ENCODE results near the gene SLC25A30.

SLC25A30 gene, protein sequence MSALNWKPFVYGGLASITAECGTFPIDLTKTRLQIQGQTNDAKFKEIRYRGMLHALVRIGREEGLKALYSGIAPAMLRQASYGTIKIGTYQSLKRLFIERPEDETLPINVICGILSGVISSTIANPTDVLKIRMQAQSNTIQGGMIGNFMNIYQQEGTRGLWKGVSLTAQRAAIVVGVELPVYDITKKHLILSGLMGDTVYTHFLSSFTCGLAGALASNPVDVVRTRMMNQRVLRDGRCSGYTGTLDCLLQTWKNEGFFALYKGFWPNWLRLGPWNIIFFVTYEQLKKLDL

DNA sequence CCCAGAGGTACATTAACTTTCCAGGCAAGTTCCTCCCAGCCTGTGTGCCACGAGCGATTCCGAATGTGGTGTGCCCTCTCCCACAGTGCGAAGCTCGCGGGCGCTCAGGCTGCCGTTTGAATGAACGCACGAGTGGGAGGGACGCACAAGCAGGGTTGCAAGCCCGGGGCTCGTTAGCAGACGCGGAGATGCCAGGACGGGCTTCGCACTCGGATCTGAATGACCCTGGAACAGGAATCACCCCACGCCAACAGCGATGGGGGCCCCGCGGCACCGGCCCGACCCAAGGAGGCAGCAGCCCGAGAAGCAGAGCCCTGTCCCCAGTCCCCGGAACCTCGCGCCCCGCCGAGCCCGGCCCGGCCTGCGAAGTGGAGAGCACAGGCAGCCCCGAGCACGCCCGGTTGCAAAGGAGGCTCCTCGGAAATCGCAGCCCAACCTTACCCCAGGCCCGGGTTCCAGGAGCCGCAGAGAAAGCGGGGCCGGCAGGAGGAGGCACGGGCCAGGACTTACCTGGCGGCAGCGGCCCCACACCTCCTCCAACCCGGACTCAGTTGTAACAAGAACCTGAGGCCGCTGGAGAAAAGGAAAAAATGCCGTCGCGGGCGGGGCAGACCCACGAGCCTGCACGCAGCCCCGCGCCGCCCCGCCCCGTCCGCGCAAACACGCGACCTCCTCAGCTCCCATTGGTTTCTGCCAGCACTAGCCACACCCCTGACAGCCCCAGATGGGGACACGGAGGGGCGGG is at the start of gene SLC25A30:
SLC25A30 (minus strand) TSS at position 584 of the 745 bp plus-strand sequence. CDS start 6,948 bp downstream, outside the sequence.
- peak; percentile 85 for DNase-seq

DNA sequence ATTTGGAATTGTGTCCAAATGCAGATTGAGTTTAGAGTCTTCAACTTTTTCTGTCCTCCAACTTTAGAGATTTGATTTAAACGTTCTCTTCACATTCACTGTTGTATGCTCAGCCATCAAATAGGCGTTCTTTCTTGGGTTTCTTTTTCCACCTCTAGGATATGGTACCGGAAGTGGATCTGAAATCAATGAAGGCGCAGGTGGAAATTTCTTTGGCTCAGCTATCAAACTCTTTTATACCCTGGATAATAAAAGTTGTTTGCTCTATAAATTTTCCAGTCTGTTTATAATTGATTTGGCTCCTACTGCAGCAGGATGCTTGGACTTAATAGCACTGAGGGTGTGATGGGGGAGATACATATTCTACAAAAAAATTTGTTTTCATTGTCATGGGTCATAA is 48.2 kb upstream of the SLC25A30 start:
- DNase-seq, result no peak

GRCh38 chr13:45464687-45465453 is 46.7 kb upstream of the SLC25A30 start, which contains the start of gene COG3:
COG3 (plus strand) TSS chr13:45464939; CDS start chr13:45465037, 98 bp downstream.
- DNase-seq, result peak; percentile 99

- no peak for DNase-seq
These were observed 46.0 kb upstream of the SLC25A30 start for GRCh38 chr13:45464141-45464686.

DNA sequence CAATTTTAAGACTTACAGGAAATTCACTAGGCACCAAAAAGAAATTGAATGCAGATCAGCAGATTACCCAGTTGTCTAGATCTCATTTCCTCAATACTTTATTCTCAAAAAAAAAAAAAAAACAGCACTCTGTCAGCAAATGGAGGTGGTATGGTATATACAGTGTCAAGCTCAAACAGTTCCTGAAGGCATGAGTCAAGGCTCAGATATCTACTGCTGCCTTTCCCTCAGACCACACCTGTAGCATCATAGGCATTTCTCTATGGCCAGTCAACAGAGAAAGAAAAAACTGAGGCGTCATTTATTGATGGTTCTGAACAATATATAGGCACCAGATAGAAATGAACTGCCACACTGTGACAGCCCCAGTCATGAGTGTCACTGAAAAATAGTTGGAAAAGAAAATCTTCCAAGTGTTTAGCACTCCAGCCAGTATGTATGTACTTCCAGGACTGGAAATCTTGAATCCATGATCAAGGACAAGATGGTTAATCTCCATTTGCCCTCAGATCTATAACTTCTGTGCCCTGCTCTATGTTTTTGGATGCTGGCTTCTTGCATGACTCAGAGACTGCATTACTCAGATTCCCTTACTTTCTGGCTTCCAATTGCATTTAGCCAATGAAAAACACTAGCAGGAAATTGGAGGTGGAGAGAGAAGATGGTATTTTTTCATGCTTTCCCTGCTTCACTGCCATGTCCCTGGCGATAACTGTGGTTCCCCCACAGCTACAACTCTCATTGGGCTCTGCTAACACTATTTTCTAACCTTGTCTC is 38.2 kb upstream of the SLC25A30 start:
- DNase-seq, result no peak

DNA sequence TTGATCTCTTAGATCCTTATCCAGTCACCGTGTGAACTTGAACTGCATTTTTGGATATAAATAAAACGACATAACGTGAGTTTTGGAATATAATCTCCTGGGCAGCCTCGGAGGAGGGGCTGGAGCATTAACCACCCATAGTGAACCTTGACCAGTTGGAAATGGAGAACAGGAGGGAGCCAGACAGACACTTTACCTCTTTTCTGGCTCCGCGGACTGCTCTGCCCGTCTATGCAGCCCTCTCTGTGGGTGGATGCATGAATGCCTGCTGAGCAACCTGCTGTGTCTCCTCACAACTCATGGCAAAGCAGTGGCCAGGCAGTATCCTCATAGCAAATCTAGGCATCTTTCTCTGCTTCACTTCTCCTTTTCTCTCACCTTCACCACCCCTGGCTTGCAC is 36.0 kb upstream of the SLC25A30 start:
- DNase-seq, result no peak

GRCh38 chr13:45451282-45451681 is 33.1 kb upstream of the SLC25A30 start:
- DNase-seq, result no peak

GRCh38 chr13:45448965-45449559 is 30.9 kb upstream of the SLC25A30 start:
- no peak for DNase-seq

GRCh38 chr13:45447050-45447661 is 29.0 kb upstream of the SLC25A30 start:
- DNase-seq, result no peak

GRCh38 chr13:45446181-45446580 is 28.0 kb upstream of the SLC25A30 start:
- no peak for DNase-seq

DNA sequence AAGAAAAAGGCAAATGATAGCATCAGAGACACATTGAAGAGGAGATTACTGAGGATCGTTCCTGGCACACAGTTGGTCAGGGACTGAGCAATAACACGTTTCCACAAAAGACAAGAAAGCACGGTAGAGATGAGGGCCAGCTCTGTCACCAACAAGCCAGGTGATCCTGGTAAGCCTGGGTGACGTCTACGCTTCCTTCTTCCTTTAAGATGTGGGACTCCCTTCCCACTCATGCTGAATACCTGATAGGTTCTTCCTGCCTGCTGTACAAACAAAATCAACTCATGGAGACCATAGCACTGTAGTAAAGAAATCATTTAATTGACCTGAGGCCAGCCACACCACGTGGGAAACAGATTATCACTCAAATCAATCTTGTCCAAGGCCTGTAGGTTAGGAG is 26.9 kb upstream of the SLC25A30 start:
- no peak for DNase-seq

GRCh38 chr13:45441633-45442032 is 23.5 kb upstream of the SLC25A30 start:
- DNase-seq, result no peak

DNA sequence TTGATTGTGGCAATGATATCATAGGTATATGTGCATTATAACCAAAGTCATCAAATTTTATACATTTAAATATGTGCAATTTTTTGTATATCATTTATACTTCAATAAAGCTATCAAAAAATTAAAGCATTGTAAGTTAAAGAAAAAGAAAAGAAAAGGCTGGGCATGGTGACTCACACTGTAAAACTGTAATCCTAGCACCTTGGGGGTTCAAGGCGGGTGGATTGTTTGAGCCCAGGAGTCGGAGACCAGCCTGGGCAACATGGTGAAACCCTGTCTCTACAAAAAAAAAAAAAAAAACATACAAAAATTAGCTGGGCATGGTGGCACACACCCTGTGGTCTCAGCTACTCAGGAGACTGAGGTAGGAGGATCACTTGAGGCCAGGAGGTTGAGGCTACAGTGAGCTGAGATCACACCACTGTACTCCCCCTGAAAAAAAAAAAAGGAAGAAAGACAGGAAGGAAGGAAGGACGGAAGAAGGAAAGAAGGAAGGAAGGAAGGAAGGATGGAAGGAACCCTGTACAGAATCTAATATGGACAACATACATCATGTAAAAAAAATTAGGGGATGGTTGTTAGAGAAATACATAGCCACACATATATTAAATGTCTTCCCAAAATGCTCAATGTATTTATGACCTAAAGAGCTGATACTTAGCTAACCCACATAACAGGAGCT is 21.7 kb upstream of the SLC25A30 start:
- DNase-seq, result no peak

DNA sequence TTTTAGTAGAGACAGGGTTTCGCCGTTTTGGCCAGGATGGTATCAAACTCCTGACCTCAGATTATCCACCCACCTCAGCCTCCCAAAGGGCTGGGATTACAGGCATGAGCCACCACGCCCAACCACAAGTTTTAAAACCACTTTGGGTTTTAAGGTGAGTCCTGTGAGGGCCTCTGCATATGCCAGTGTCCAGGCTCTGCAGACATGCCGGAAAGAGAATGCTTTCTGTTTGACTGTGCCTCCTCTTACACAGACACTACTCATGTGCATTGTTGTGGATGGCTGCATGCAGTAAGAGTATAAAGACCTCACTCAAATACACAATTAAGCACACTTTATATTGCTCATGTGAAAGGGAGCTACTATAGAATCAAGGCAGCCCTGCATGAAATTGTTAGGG is 20.8 kb upstream of the SLC25A30 start:
- no peak for DNase-seq

DNA sequence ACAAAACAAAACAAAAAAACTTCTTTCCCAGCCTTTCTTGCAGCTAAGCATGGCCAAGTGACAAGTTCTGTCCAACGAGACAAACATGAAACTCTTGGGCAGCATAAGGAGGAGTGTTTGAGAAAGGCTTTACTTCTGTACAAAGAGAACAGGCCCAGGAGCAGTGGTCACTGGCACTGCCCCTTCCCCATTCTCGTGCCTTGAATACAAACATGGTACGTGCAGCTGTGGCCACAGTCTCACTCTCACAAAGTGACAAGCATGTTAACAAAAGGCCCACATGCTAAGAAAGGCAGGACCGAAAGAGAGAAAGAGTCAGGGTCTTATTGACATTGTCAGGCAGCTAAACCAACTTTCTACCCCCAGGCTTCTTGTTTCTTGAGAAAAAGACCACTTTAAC is 19.8 kb upstream of the SLC25A30 start:
- no peak for DNase-seq

GRCh38 chr13:45436953-45437352 is 18.8 kb upstream of the SLC25A30 start:
- DNase-seq, result no peak

GRCh38 chr13:45436332-45436731 is 18.2 kb upstream of the SLC25A30 start:
- no peak for DNase-seq

- DNase-seq, result no peak
These were observed 16.6 kb upstream of the SLC25A30 start for GRCh38 chr13:45434556-45435371.

GRCh38 chr13:45433381-45433790 is 15.2 kb upstream of the SLC25A30 start:
- no peak for DNase-seq

All from GF-D8 (cell line).